ENCODE measurements around the gene FGF6.

- TF ChIP-seq POLR2A (IDR thresholded peaks at IDR 0.05) (no peak), CTCF (IDR thresholded peaks at IDR 0.05 in 8 of 11, conservative IDR thresholded peaks at IDR 0.05 in 3 of 11) (no peak), POLR2AphosphoS5 (IDR thresholded peaks at IDR 0.05) (no peak)
Observed at GRCh38 chr12:4445156-4446101, at the start of gene FGF6.

All from spleen (tissue), 7 donors.